Kidney (tissue), 14 donors: Measurements from ENCODE around the gene LEMD2. TPM values are rescaled to one million over a fixed set of nuclear protein-coding genes. Genes with fewer than 3 reads are reported as not detected.

Experiments used
- DNase-seq, 5 donors: peaks; one replicate each; pipeline ENCODE4 v3.0.0-alpha.2; 2013 to 2020
- FAIRE-seq: peaks from 2 replicates; lab custom pipeline; 2012; peaks lifted over from hg19 to GRCh38; lab: Jason Lieb, UNC
- H3K27ac ChIP-seq, 2 donors: one replicate each; pipeline ENCODE4 v1.7.0; 2013; ENCODE audit warnings: low read depth in 2 of 2, low read length in 2 of 2, inconsistent platforms in 1 of 2
- H3K27me3 ChIP-seq: one replicate; pipeline ENCODE4 v1.7.1; 2013; ENCODE audit warnings: low read length, inconsistent platforms; ENCODE audit not compliant: control insufficient read depth, insufficient read depth
- H3K36me3 ChIP-seq, 3 donors: one replicate each; pipeline versions ENCODE4 v1.7.0 to v1.7.1; 2013; ENCODE audit warnings: low read length in 3 of 3, control low read depth in 1 of 3, inconsistent platforms in 1 of 3; ENCODE audit not compliant: insufficient read depth in 3 of 3, control insufficient read depth in 2 of 3
- H3K4me1 ChIP-seq, 3 donors: one replicate each; pipeline versions ENCODE4 v1.7.0 to v1.7.1; 2013; ENCODE audit warnings: low read length in 3 of 3, inconsistent platforms in 1 of 3, low read depth in 1 of 3; ENCODE audit not compliant: control insufficient read depth in 2 of 3, insufficient read depth in 2 of 3
- H3K4me3 ChIP-seq, 3 donors: one replicate each; pipeline versions ENCODE4 v1.7.0 to v1.8.1; 2013; ENCODE audit warnings: low read length in 3 of 3, control low read depth in 1 of 3, inconsistent platforms in 1 of 3
- H3K9ac ChIP-seq, 3 donors: one replicate each; pipeline versions ENCODE4 v1.7.0 to v1.7.1; 2013; ENCODE audit warnings: low read length in 3 of 3, control low read depth in 1 of 3, inconsistent platforms in 1 of 3
- H3K9me3 ChIP-seq, 3 donors: one replicate each; pipeline versions ENCODE4 v1.7.0 to v1.7.1; 2013; ENCODE audit warnings: low read length in 3 of 3, control low read depth in 1 of 3, inconsistent platforms in 1 of 3; ENCODE audit not compliant: control insufficient read depth in 2 of 3, insufficient read depth in 1 of 3
- CTCF ChIP-seq: IDR thresholded peaks from 3 replicates; pipeline ENCODE4 v1.5.1; 2012; ENCODE audit warnings: mild to moderate bottlenecking, moderate library complexity, borderline replicate concordance; ENCODE audit not compliant: insufficient read depth; ENCODE audit errors: extremely low read depth
- intact Hi-C: fragments of 100-400 bp; cut with DNase I; formaldehyde crosslinking; loops from one replicate; pipeline ENCODE4 v1.11.1; 2022
- polyA plus RNA-seq: library from polyadenylated mRNA; stranded (reverse); fragments of 350-450 nt; fragmentation: Illumina TruSeq; extraction: RNeasy Lipid Tissue Mini Kit (QIAGEN cat#74804); gene quantifications from one replicate; pipeline ENCODE4 v1.2.3, GENCODE V29; 2014; ENCODE audit warnings: low read depth, low replicate concordance; ENCODE audit not compliant: insufficient read depth
- total RNA-seq: library from RNA; stranded (reverse); fragmentation: NEBNext Ultra II Directional; extraction: Animal tissue kit (Norgen Biotek cat#: 25700); gene quantifications from one replicate; pipeline ENCODE4 v1.2.1, GENCODE V29; 2021
- donor health status: control.
- donor health status: control.
- donor health status: control.
- donor health status: control.
- donor health status: control.
- donor health status: DM: yes; HTN: yes; CAD: no.
- donor health status: Normal renal cell carcinoma (clear cell type).

Gene LEMD2
- total and polyA plus RNA-seq, 2 donors from 2014 or later = 36.4 to 57.1 TPM

GRCh38 chr6:33735216-33735615 is 53.7 kb downstream of the LEMD2 start:
- H3K4me3 ChIP-seq = no peak overlapping the region
- TF ChIP-seq CTCF = no peak
- peaks cover 0 to 3% (median 0%) of the 10 kb centered on the region in 3 donors for H3K4me1 ChIP-seq
- H3K36me3 ChIP-seq = no peaks in the 10 kb centered on the region
- FAIRE-seq (no peak), DNase-seq (no peak)
- H3K9ac ChIP-seq = no peak overlapping the region
- no peak overlapping the region for H3K27ac ChIP-seq
- no peaks in the 10 kb centered on the region for H3K9me3 ChIP-seq
- no peaks in the 10 kb centered on the region for H3K27me3 ChIP-seq
- intact Hi-C loops = no loop called here

GRCh38 chr6:33733709-33734007 is 55.3 kb downstream of the LEMD2 start:
- H3K27ac ChIP-seq = no peak overlapping the region

DNA sequence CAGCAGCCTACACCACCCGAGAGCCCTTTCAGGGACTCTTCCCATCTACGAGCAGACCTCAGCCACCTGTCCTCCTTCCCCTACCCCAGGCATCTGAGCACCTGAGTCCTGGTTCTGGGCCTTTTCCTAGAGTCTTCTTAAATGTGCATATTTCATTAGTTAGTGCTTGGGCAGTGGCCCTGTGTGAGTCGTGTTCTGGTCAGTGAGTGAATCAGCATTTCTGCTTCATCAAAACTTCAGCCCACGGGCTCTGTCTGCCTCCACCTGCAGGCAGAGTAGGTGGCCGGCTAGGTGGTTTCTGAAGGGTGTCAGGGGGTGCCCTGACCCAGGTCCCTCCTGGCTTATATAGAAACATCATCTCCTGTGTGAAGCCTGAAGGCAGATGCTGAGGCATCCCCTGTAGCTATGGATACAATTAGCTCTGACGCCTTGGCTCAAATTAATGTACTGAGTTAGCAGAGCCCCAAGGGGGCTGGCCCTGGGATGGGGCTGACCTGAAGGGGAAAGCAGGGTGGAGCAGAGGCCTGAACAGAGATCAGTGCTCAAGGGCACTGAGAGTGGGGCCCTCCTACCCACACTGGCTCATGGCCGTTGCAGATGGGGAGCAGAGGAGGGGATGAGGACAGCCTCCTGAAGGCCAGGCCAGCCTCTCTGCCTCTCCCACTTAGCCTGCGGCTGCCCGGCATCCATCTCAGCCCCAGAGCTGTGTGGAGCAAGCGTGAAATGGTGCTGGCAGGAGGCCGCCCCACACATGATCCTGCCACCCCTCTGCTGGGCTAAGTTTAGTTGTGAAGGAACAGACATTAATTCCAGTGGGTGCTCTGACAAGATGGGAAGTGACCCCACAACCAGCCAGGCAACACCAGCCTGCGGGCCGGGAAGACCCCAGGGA is 55.9 kb downstream of the LEMD2 start:
- DNase-seq (no peak), FAIRE-seq (no peak)
- Histone ChIP-seq H3K4me3 (no peak overlapping the region), H3K36me3 (no peaks in the 10 kb centered on the region), H3K4me1 (peaks cover 0 to 3% (median 0%) of the 10 kb centered on the region in 3 donors), H3K27me3 (no peaks in the 10 kb centered on the region), H3K27ac (no peak overlapping the region), H3K9me3 (no peaks in the 10 kb centered on the region), H3K9ac (no peak overlapping the region)
- intact Hi-C loops = no loop called here
- TF ChIP-seq CTCF = no peak

More at GRCh38 chr6:33733709-33734007, 55.3 kb downstream of the LEMD2 start:
- Histone ChIP-seq H3K36me3 (no peaks in the 10 kb centered on the region), H3K9me3 (no peaks in the 10 kb centered on the region), H3K4me3 (no peak overlapping the region), H3K4me1 (peaks cover 0 to 3% (median 0%) of the 10 kb centered on the region in 3 donors), H3K9ac (no peak overlapping the region), H3K27me3 (no peaks in the 10 kb centered on the region)
- DNase-seq = peak in 1 of 5 donors; percentile 58
- no peak for FAIRE-seq
- no peak for TF ChIP-seq CTCF
- intact Hi-C loops = no loop called here
